ENCODE results near the gene IL2RG. TPM values are rescaled to one million over a fixed set of nuclear protein-coding genes. Genes with fewer than 3 reads are reported as not detected.

IL2RG gene
- total and polyA plus RNA-seq, 10 of the 15 experiments (the other 5 are each of a cell fraction or from before 2014, with no cell fraction given), result 63.9 to 686 (median 183) TPM

DNA sequence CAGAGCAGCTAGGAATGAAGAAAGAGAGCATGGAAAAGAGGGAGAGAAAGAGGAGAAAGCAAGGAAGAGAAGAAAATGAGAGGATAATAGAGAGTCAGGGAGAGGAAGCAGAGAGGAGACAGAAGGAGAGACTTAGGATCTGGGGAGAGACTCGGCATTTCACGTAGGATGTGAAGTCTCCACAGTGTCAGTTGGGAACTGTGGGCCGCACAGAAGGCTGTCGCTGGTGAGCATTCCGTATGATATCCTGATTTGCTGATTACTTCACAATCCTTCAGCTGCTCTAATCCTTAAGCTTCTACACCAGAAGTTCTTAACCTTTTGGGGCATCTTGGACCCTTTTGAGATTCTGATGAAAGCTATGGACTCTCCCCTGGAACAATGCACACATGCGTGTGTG, 47.2 kb upstream of the IL2RG start:
- SMC1A ChIA-PET (ENCODE audit: uncharacterized antibody, unreplicated experiment), result no interaction called here
- BruUV-seq (replicated peaks), result no TSS peak
- intact Hi-C loops (cut with micrococcal nuclease; ENCODE audit: unreplicated experiment), result no loop called here
- H3K9ac ChIP-seq (ENCODE audit: control insufficient read depth, insufficient read depth, low read length), result no peak overlapping the region
- no peak for FAIRE-seq
- no peaks in the 10 kb centered on the region for H3K27me3 ChIP-seq (replicated peaks in 1 of 2; ENCODE audit: control insufficient read depth in 2 of 2, insufficient read depth in 2 of 2, low read length in 1 of 2)
- CTCF ChIA-PET, result no interaction called here
- no peaks in the 10 kb centered on the region for H3K9me3 ChIP-seq (replicated peaks; ENCODE audit: control insufficient read depth, insufficient read depth, low read length)
- POLR2A ChIA-PET, result no interaction called here
- RAD21 ChIA-PET (ENCODE audit: unreplicated experiment), result no interaction called here
- in situ Hi-C loops (cut with MboI), result no loop called here
- H2AFZ ChIP-seq (ENCODE audit: control insufficient read depth, low read depth, low read length), result no peak overlapping the region
- no peak overlapping the region for H3K27ac ChIP-seq (ENCODE audit: control insufficient read depth, insufficient read depth)
- no peaks in the 10 kb centered on the region for H3K4me1 ChIP-seq (ENCODE audit: control insufficient read depth, insufficient read depth, low read length)
- no peak overlapping the region for H3K4me3 ChIP-seq
- no peak overlapping the region for H3K4me2 ChIP-seq (ENCODE audit: control insufficient read depth, insufficient read depth)
- no peak for DNase-seq (ENCODE audit: low read depth, low spot score)
- H3K36me3 ChIP-seq (ENCODE audit: control insufficient read depth in 2 of 2, insufficient read depth in 2 of 2, low read length in 1 of 2), result no peaks in the 10 kb centered on the region; a peak in 2 of 4 replicates
- no peak for ATAC-seq
- TF ChIP-seq HDAC2 (IDR thresholded peaks at IDR 0.05), result no peak
- TF ChIP-seq GATAD2B (conservative IDR thresholded peaks at IDR 0.05; ENCODE audit: low read depth), result no peak
- TF ChIP-seq, protein P1, sequence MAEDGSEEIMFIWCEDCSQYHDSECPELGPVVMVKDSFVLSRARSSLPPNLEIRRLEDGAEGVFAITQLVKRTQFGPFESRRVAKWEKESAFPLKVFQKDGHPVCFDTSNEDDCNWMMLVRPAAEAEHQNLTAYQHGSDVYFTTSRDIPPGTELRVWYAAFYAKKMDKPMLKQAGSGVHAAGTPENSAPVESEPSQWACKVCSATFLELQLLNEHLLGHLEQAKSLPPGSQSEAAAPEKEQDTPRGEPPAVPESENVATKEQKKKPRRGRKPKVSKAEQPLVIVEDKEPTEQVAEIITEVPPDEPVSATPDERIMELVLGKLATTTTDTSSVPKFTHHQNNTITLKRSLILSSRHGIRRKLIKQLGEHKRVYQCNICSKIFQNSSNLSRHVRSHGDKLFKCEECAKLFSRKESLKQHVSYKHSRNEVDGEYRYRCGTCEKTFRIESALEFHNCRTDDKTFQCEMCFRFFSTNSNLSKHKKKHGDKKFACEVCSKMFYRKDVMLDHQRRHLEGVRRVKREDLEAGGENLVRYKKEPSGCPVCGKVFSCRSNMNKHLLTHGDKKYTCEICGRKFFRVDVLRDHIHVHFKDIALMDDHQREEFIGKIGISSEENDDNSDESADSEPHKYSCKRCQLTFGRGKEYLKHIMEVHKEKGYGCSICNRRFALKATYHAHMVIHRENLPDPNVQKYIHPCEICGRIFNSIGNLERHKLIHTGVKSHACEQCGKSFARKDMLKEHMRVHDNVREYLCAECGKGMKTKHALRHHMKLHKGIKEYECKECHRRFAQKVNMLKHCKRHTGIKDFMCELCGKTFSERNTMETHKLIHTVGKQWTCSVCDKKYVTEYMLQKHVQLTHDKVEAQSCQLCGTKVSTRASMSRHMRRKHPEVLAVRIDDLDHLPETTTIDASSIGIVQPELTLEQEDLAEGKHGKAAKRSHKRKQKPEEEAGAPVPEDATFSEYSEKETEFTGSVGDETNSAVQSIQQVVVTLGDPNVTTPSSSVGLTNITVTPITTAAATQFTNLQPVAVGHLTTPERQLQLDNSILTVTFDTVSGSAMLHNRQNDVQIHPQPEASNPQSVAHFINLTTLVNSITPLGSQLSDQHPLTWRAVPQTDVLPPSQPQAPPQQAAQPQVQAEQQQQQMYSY (CRISPR knock-in tag; IDR thresholded peaks at IDR 0.05), result no peak
- TF ChIP-seq CEBPB (IDR thresholded peaks at IDR 0.05; ENCODE audit: borderline replicate concordance in 1 of 2, low read depth in 2 of 2, low read length in 2 of 2), result no peak
- TF ChIP-seq RUNX3 (IDR thresholded peaks at IDR 0.05; ENCODE audit: low read length), result no peak
- TF ChIP-seq POLR2A (IDR thresholded peaks at IDR 0.05; ENCODE audit: low read depth, low read length), result no peak
- TF ChIP-seq ZNF622 (IDR thresholded peaks at IDR 0.05), result no peak
- no peaks in the 10 kb centered on the region for H4K20me1 ChIP-seq (ENCODE audit: control insufficient read depth, insufficient read depth)
- WGBS (ENCODE audit: insufficient coverage, insufficient replicate concordance, low lambda C conversion rate, missing lambda C conversion rate), result 84% methylated on average over 6 of the region's 6 CpGs
- no peaks in the 10 kb centered on the region for H3K79me2 ChIP-seq (ENCODE audit: control insufficient read depth, insufficient read depth, low read length)

All from GM12878 (cell line).